K562 treated with DMSO at 1 percent for 48 hours (cell line): ENCODE measurements around the gene MYL9. TPM values are rescaled to one million over a fixed set of nuclear protein-coding genes. Genes with fewer than 3 reads are reported as not detected.

Experiments used
- total RNA-seq: library from RNA; unstranded; fragments of 300-600 nt; gene quantifications from 2 replicates; pipeline ENCODE4 v1.2.3, GENCODE V29; 2022; ENCODE audit warnings: low replicate concordance; ENCODE audit errors: extremely low read depth

Gene MYL9
- total RNA-seq: not detected in 2 replicates

DNA sequence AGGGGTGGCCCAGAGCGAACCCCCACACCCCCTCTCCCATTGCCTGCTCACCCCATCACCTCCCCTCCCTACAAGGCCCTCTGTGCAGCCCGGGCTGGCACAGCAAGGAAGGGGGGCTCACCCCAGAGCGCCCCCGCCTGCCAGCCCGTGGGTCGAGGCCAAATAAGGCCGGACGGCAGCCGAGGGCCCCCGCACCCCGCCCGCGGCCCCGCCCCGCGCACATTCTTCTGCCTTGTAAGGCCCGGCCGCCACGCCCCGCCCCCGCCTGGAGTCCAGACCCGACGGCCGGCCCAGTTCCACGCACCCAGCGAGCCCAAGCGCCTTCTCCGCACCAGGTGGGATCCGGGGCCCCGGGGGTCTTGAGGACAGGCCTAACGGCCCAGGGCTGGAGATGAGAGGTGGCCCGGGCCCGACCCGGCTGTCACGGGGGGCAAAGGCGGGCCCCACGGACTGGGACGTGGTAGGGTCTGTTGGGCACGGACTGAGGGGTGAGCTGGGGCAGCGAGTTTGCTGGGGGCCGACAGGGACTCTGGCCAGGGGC is at the start of gene MYL9:
Gene MYL9, plus strand, starts transcription at position 293 of the 541 bp plus-strand sequence. CDS start 3,366 bp downstream, outside the sequence.

DNA sequence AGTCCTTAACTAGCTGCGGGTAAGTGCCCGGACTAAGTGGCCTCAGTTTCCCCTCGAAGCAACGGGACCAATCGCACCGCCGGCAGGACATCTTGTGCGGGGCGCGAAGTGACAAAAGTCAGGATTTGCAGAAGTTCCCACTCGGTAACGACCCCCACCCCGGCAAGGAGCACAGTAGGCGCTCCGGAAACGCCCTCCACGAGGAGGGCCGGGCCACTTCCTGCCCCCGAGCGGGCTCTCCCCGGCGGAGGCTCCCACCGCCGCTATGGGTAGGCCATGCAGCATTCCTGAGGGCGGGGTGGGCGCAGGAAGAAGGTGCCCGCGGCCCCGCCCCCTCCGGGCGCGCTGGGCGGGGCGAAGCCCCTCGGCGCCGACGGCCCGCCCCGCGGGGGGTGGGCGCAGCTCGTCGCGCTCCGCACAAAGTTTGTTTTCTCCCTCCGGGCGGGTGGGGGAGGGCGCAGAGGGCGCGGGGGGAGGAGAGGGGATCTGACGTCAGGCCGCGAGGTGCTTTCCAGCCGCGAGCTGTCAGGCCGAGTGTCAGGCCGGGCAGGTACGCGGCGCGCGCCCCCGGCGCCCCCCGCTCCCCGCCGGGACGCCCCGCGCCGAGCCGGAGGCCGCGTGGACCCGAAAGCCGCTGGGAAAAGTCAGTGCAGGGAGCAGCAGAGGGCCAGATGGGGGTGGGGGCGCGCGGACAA is 31.9 kb downstream of the MYL9 start, which contains the start of gene TGIF2:
Gene TGIF2, plus strand, starts transcription at position 495 of the 695 bp plus-strand sequence. CDS start 5,178 bp downstream, outside the sequence.

Other genes starting within 250 kb of the MYL9 start
- gene DLGAP4, start 235.2 kb upstream of the MYL9 start, total RNA-seq: not detected in 2 replicates
- gene TGIF2, start 32.1 kb downstream of the MYL9 start, total RNA-seq: not detected in 2 replicates
- not detected in 2 replicates for gene RAB5IF, start 64.3 kb downstream of the MYL9 start, total RNA-seq
- not detected in 2 replicates for gene SLA2, start 104.7 kb downstream of the MYL9 start, total RNA-seq
- gene NDRG3, start 204.6 kb downstream of the MYL9 start, total RNA-seq: not detected in 2 replicates
- not detected in 2 replicates for gene DSN1, start 232.2 kb downstream of the MYL9 start, total RNA-seq